ENCODE measurements around the gene CCR2.

DNA sequence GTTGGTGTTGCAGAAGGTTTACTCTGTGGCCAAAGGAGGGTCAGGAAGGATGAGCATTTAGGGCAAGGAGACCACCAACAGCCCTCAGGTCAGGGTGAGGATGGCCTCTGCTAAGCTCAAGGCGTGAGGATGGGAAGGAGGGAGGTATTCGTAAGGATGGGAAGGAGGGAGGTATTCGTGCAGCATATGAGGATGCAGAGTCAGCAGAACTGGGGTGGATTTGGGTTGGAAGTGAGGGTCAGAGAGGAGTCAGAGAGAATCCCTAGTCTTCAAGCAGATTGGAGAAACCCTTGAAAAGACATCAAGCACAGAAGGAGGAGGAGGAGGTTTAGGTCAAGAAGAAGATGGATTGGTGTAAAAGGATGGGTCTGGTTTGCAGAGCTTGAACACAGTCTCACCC, 20.8 kb downstream of the CCR2 start:
- no peak for TF ChIP-seq POLR2A (IDR thresholded peaks at IDR 0.05)
- TF ChIP-seq, protein P1, sequence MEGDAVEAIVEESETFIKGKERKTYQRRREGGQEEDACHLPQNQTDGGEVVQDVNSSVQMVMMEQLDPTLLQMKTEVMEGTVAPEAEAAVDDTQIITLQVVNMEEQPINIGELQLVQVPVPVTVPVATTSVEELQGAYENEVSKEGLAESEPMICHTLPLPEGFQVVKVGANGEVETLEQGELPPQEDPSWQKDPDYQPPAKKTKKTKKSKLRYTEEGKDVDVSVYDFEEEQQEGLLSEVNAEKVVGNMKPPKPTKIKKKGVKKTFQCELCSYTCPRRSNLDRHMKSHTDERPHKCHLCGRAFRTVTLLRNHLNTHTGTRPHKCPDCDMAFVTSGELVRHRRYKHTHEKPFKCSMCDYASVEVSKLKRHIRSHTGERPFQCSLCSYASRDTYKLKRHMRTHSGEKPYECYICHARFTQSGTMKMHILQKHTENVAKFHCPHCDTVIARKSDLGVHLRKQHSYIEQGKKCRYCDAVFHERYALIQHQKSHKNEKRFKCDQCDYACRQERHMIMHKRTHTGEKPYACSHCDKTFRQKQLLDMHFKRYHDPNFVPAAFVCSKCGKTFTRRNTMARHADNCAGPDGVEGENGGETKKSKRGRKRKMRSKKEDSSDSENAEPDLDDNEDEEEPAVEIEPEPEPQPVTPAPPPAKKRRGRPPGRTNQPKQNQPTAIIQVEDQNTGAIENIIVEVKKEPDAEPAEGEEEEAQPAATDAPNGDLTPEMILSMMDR (IDR thresholded peaks at IDR 0.05) = no peak
